Urinary bladder (tissue), 4 donors: ENCODE measurements around the gene SIAH1. TPM values are rescaled to one million over a fixed set of nuclear protein-coding genes. Genes with fewer than 3 reads are reported as not detected.
"Not testable (repeated sequence)": the region's sequence is repeated elsewhere in the genome, so short reads cannot be mapped to it uniquely, and the experiment has no call there.

Source experiments
- DNase-seq: peaks from one replicate; pipeline ENCODE4 v3.0.0-alpha.2; 2015; ENCODE audit errors: extremely low spot score
- H3K27ac ChIP-seq: one replicate; pipeline ENCODE4 v1.5.1; 2013; ENCODE audit warnings: low read depth, mild to moderate bottlenecking, moderate library complexity
- H3K36me3 ChIP-seq: one replicate; pipeline ENCODE4 v1.6.1; 2013; ENCODE audit warnings: mild to moderate bottlenecking, moderate library complexity; ENCODE audit not compliant: insufficient read depth
- H3K4me1 ChIP-seq: one replicate; pipeline ENCODE4 v1.6.1; 2013; ENCODE audit warnings: mild to moderate bottlenecking, moderate library complexity; ENCODE audit not compliant: insufficient read depth
- H3K4me3 ChIP-seq: one replicate; pipeline ENCODE4 v1.5.1; 2013; ENCODE audit warnings: low read depth, low read length
- WGBS: extraction: QIAGEN DNeasy Blood & Tissue Kit; methylation state at CpG from one replicate; pipeline ENCODE4 v1.1.7; 2013; 5-methylcytosine and 5-hydroxymethylcytosine counted together
- polyA plus RNA-seq: library from polyadenylated mRNA; stranded (reverse); fragments of 200-250 nt; gene quantifications from one replicate; pipeline ENCODE4 v1.2.3, GENCODE V29; 2013
- total RNA-seq: library from RNA; depleted of rRNA; stranded (reverse); fragments of >200 nt; gene quantifications from one replicate; pipeline ENCODE4 v1.2.3, GENCODE V29; 2014
- donor health status: healthy with polysubstance abuse.
- donor health status: healthy.

Gene SIAH1, protein sequence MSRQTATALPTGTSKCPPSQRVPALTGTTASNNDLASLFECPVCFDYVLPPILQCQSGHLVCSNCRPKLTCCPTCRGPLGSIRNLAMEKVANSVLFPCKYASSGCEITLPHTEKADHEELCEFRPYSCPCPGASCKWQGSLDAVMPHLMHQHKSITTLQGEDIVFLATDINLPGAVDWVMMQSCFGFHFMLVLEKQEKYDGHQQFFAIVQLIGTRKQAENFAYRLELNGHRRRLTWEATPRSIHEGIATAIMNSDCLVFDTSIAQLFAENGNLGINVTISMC
- total RNA-seq = 51.1 TPM
- 17.2 TPM for polyA plus RNA-seq

DNA sequence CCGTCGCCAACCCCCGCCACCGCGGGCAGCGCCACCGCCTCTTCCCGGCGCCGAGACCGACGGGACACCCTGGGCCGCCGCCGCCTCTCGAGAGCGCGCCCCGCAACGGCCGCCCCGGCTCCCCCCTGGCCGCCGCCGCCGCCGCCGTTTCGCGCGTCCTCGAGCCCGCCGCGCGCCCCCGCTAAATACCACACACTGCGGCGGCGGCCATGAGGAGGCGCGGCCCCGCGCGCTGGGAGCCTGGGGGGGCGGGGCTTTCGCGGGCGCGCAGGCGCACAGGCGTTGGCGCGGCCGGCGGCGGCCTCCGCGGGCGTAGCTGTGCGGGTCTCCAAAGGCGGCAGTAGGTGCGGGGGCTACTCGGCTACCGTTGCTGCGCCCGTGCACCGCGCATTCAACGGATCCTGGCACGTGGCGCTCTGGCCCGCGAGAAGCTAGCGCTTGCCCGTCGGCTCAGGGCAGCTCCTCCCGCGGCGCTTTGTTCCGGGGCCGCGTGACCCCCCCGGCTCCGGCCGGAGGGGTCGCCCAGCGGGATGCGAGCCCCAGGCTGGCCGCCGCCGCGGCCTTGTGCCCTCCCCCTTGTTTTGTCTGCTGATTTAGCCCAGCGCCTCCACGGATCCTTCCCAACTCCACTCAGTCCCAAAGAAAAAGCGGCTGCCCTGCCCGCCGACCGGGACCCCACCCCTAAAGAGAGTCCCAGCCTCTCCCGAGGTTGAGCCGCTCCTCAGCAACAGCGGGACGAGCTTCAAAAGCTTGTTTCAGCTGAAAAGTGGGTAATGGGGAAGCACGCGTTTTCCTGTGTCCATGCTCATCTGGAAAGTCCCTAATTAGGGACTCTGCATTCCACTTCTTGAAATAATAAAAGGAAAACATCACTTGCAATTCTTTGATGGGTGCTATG lies at the start of gene SIAH1:
Gene SIAH1 (minus strand): TSS at position 161 of the 898 bp plus-strand sequence. CDS start 22,985 bp downstream, outside the sequence.
- under 1% methylated on average over 105 of the region's 105 CpGs for WGBS
- H3K4me3 ChIP-seq = peak within 1 kb of the TSS; percentile 99
- H3K27ac ChIP-seq = peak within 1 kb of the TSS; percentile 100
- H3K4me1 ChIP-seq = peaks cover 1% of the 10 kb centered on the region
- DNase-seq = no peak
- no peaks in the 10 kb centered on the region for H3K36me3 ChIP-seq

DNA sequence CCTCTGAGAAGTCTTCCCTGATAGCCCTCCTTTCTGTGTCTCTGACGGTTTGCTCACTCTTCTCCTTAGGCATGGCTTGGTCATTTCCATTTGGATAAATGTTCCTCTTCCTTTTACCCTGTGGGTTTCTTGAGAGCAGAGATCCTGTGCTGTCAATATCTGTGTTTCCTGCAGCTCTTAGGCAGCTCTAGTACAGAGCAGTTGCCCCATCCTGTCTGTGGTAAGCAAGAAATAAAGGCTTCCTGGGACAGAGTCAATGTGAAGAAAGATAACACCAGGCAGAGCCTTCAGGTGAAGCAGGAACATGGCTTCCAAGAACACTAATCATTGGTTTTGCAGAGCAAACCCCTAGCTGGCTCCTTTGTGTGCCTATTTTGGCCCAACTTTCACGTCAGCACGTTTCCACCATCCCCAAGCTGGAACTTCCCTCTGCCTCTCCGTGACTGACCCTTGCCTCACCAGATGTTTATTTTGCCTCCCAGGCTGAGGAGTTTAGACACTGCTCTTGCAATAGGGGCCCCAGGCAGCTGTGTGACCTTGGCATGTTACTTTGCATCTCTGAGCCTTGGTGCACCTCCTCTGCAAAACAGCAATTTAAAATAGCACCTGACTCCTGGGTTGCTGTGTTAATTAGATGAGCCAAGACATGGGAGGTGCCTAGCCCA lies 49.6 kb upstream of the SIAH1 start:
- Histone ChIP-seq H3K4me3 (no peak overlapping the region), H3K27ac (no peak overlapping the region), H3K4me1 (no peaks in the 10 kb centered on the region), H3K36me3 (no peaks in the 10 kb centered on the region)
- no peak for DNase-seq
- WGBS = 36% methylated on average over 4 of the region's 4 CpGs

- no peaks in the 10 kb centered on the region for H3K4me1 ChIP-seq
- no peak for DNase-seq
- H3K4me3 ChIP-seq = no peak overlapping the region
- no peak overlapping the region for H3K27ac ChIP-seq
- H3K36me3 ChIP-seq = no peaks in the 10 kb centered on the region
- 85% methylated on average over 5 of the region's 5 CpGs for whole genome bisulfite sequencing
Measured at GRCh38 chr16:48433850-48434530, 48.8 kb upstream of the SIAH1 start.

GRCh38 chr16:48433116-48433849 lies 48.1 kb upstream of the SIAH1 start:
- 92% methylated on average over 18 of the region's 18 CpGs for WGBS
- no peak overlapping the region for H3K27ac ChIP-seq
- no peaks in the 10 kb centered on the region for H3K4me1 ChIP-seq
- no peak overlapping the region for H3K4me3 ChIP-seq
- H3K36me3 ChIP-seq = no peaks in the 10 kb centered on the region
- no peak for DNase-seq

DNA sequence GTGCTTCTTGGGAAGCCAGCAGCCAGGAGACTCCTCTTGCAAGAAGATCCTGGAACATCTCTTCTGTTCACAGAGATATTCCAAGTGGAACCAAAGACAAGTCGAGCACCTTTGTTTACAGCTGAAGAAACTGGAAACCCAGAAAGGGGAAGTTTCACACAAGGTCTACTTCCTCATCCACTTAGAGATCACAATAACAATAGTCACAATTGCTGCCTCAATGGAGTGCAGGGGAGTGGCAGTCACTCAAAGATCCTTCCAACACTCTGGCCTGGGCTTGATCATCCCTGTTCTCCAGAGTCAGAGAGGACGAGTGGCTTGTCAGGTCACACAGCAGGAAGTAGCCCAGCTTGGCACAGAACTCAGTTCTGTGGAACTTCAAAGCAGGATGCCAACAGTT lies 46.9 kb upstream of the SIAH1 start:
- WGBS = 42% methylated on average over 2 of the region's 2 CpGs
- Histone ChIP-seq H3K27ac (no peak overlapping the region), H3K4me1 (no peaks in the 10 kb centered on the region), H3K4me3 (no peak overlapping the region), H3K36me3 (no peaks in the 10 kb centered on the region)
- DNase-seq = no peak

- DNase-seq = no peak
- H3K4me1 ChIP-seq = no peaks in the 10 kb centered on the region
- H3K36me3 ChIP-seq = no peaks in the 10 kb centered on the region
- H3K27ac ChIP-seq = no peak overlapping the region
- 82% methylated on average over 3 of the region's 3 CpGs for WGBS
- no peak overlapping the region for H3K4me3 ChIP-seq
Measured at GRCh38 chr16:48430890-48431289, 45.7 kb upstream of the SIAH1 start.

- Histone ChIP-seq H3K4me3 (no peak overlapping the region), H3K36me3 (no peaks in the 10 kb centered on the region), H3K27ac (no peak overlapping the region), H3K4me1 (no peaks in the 10 kb centered on the region)
- DNase-seq = no peak
- 66% methylated on average over 2 of the region's 2 CpGs for WGBS
Measured at GRCh38 chr16:48426244-48427141, 41.3 kb upstream of the SIAH1 start.

GRCh38 chr16:48422537-48422936 lies 37.3 kb upstream of the SIAH1 start:
- no peaks in the 10 kb centered on the region for H3K36me3 ChIP-seq
- WGBS = 71% methylated on average over 2 of the region's 2 CpGs
- no peak for DNase-seq
- H3K27ac ChIP-seq = no peak overlapping the region
- H3K4me3 ChIP-seq = no peak overlapping the region
- no peaks in the 10 kb centered on the region for H3K4me1 ChIP-seq

DNA sequence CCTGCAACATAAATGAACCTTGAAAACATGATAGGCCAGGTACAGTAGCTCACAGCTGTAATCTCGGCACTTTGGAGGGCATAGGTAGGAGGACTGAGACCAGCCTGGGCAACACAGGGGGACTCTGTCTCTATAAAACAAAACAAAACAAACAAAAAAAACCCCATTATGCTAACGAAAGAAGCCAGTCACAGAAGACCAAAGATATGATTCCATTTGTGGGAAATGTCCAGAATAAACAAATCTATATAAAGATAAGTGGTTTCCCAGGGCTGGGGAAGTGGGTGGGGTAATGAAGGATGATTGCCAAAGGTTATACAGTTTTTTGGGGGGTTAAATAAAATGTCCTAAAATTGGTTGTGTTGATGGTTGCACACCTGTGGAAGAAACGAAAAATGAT lies 36.5 kb upstream of the SIAH1 start:
- no peak for DNase-seq
- no peaks in the 10 kb centered on the region for H3K36me3 ChIP-seq
- no peaks in the 10 kb centered on the region for H3K4me1 ChIP-seq
- no peak overlapping the region for H3K4me3 ChIP-seq
- no peak overlapping the region for H3K27ac ChIP-seq
- WGBS = 47% methylated on average over 3 of the region's 3 CpGs

- DNase-seq = no peak
- 91% methylated on average over 1 of the region's 1 CpG for WGBS
- Histone ChIP-seq H3K27ac (no peak overlapping the region), H3K4me3 (no peak overlapping the region), H3K36me3 (no peaks in the 10 kb centered on the region), H3K4me1 (no peaks in the 10 kb centered on the region)
Measured at GRCh38 chr16:48420437-48420836, 35.2 kb upstream of the SIAH1 start.

- not testable (repeated sequence) for H3K4me3 ChIP-seq, DNase-seq, H3K27ac ChIP-seq, H3K36me3 ChIP-seq, H3K4me1 ChIP-seq
- WGBS = 95% methylated on average over 29 of the region's 29 CpGs
Measured at GRCh38 chr16:48416617-48417016, 31.4 kb upstream of the SIAH1 start.

DNA sequence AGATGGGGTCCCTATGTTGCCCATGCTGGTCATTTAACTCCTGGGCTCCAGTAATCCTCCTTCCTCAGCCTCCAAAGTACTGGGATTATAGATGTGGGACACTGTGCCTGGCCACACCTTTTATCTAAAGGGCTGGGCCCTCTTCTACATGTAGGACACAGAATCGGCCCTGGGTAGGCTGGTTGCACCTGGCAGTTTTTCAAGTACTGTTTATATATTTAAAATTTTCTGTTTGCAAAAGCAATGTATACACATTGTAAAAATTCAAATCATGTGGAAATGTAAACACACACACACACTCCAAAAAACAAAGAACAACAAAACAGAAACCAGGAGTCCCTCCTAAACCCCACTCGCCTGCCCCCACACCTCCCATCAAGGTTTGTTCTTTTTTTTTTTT lies 28.1 kb upstream of the SIAH1 start:
- DNase-seq = no peak
- H3K27ac ChIP-seq = no peak overlapping the region
- no peaks in the 10 kb centered on the region for H3K4me1 ChIP-seq
- H3K4me3 ChIP-seq = no peak overlapping the region
- 70% methylated on average over 2 of the region's 2 CpGs for WGBS
- H3K36me3 ChIP-seq = no peaks in the 10 kb centered on the region
